HG03103 (cell line): ENCODE measurements around the gene RELT.

Experiments used
- ATAC-seq: cut with Tn5 transposase; IDR thresholded peaks from one replicate; pipeline ENCODE4 v1.9.1; 2021; ENCODE audit warnings: low read depth; ENCODE audit not compliant: unreplicated experiment

The RELT gene

DNA sequence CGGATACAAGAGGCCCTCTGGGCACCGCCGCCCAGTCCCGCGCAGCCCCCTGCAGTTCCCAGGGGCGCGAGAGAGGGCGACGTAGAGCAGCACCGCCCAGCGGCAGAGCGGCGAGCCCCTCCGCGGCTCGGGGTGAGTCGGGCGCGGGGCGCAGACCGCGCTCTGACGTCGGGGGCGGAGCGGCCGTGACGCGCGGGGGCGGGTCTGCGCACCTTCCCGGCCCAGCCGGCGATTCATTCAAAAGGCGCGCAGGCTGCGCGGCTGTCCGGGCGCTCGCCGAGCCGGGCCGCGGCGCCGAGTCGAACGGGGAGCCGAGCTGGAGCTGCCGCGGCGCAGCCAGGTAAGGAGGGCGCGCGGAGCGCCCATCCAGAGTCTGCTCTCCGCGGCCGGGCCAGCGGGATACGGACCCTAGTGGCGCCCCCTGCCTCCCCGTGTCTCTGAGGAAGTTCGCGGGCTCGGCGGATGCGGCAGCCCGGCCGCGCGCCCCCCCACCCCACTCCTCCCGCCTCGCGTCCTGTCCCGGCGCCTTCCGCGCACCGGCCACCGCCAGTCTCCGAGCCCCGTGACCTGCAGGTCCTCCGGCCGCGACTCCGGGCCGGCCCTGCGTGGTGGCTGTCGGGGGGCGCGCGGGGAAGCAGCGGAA, at the start of gene RELT:
RELT (plus strand) TSS at position 240 of the 643 bp plus-strand sequence. CDS start 12,738 bp downstream, outside the sequence.
- peak; percentile 64 for ATAC-seq

DNA sequence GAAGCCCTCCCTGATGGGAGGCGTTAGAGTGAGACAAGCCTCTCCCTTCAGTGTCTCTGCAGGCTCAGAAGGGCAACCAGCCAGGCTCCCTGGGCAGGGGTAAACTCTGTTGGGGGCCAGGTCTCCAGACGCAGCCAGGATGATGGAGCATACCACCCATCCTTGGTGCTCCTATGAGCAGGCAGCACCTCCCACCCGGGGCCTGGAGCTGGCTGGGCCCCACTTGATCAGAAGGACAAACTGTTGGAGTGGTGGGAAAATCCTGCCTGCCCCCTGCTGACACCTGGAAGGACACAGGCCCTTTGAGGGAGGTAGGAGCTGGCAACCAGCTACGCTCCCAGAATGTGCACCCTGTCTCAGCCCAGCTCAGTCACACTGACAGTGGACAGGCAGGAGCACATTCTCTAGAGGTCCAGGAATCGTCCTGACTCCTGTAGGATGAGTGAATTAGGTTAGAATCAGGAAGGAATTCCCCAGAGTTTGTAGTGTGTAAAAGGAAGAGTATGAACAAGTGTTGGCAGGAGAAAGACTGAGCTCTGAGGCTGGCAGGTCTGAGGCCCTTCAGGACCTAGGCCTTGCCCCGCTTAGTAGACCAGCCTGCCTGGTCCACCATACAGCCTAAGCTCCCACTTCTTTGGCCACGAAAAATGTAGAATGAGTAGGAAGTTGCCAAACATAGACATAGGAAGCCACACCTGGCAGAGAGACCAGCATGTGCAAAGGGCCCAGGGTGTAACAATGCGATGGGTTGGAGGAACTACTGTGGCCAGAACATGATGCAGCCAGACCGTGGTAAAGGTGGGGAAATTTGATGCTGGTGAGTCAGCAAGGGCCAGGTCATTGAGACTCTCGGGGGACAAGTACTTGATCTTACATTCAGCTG, 49.0 kb upstream of the RELT start:
- no peak for ATAC-seq

DNA sequence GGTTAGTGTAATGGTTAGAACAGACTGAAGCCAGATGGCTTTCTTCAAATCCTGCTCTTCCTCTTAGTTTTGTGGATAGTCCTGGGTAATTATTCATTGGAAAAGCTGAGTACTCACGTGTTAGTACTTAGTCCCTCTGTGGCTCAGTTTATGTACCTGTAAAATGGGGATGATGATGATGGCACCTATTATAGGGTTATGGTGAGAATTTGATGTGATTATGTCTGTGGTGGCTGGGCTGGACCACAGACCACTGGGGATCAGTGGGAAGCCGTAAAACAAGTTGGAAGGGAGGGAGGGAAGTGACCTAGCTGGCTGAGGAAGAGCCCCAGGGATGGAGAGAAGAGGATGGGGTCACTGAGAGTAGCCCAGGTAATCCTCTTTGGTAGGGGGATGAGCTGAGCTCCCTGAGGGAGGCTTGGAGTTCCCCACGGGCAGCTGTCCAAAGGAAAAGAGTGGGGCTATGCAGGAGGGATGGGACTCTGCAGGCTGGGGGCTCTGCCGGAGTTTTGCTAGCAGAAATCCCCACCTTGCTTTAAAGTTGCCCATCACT, 48.3 kb upstream of the RELT start:
- no peak for ATAC-seq

DNA sequence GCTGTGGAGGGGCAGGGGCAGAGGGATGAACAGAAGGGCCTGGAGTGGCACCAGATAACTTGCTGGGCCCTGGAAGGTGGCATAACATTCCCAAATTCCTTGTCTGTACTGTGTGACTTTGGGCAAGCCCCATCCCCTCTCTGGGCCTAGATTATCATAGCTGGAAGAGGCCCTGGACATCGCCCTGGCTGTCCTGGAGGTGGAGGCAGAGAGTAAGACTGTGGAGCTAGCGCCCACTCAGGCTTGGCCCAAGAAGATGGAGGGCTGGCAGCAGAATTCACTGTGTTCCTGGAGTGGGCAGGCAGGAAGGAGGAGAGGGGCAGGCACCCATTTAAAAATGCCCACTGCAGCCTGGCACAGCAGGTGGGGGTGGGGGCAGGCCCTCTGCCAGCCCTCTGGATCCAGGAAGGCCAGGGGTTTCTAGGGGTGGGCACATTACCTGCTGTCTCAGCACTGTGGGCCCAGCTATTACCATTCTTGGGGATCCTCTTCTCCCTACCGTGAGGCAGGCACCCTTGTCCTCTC, 45.6 kb upstream of the RELT start:
- ATAC-seq: no peak

GRCh38 chr11:73331138-73331916, 44.9 kb upstream of the RELT start:
- ATAC-seq: no peak

DNA sequence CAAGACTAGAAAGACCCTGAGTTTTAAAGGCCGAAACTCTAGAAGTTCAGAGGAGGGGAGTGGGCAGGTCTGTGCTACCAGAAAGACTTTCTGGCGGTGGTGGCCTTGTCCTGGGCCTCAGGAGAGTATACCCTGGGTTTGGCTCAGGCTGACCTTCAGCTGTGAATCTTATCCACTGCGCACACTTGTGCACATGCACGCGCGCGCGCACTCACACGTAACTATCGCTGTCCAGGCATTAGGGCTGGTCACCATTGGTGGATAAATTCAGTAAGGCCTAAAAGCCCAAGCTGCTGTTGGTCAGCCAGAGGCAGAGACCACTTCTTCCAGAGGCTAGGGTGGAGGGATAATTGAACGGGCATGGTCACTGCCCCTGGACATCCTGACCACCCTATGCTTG, 43.0 kb upstream of the RELT start:
- ATAC-seq: no peak

- no peak for ATAC-seq
These were observed 42.4 kb upstream of the RELT start for GRCh38 chr11:73333640-73334383.

GRCh38 chr11:73334384-73335203, 41.6 kb upstream of the RELT start:
- no peak for ATAC-seq

- ATAC-seq: no peak
These were observed 40.8 kb upstream of the RELT start for GRCh38 chr11:73335204-73335923.

DNA sequence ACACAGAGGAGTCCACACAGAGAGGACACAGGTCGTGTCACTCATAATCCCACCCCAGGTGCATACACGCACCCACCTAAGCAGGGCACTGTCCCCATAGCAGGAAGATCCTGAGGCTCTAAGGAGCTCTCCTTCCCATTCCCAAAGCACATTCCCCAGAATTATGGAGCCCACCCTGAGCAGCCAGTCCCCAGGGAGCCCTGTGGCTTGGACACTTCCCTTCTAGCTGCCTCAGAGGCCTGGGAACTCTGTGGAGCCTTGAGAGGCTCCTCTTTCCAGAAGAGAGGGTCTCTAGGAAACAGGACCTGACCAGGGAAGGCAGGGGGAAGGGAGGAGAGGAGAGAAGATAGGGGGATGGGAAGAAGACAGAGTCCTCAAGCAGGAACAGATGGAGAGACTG, 38.4 kb upstream of the RELT start:
- no peak for ATAC-seq

DNA sequence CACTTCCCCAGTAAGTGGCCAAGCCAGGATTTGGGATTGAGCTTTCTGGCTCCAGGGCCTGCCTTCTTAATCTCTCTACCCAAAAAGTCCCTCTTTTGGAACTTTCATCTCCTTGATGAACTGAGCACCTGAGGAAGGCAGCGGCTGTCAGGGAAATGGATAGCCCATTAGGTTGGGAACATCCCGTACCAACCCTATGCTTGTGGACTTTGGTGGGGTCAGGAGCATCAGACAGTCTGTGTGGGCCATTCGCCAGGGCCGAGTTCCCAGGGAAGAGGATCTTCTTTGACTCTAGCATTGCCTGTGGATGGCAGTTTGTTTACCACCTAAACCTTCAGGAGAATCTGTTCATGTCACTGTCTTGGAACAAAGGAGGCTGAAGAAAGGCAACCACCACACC, 37.9 kb upstream of the RELT start:
- ATAC-seq: no peak

GRCh38 chr11:73340164-73340563, 36.0 kb upstream of the RELT start:
- ATAC-seq: no peak

GRCh38 chr11:73342633-73343032, 33.6 kb upstream of the RELT start:
- no peak for ATAC-seq

DNA sequence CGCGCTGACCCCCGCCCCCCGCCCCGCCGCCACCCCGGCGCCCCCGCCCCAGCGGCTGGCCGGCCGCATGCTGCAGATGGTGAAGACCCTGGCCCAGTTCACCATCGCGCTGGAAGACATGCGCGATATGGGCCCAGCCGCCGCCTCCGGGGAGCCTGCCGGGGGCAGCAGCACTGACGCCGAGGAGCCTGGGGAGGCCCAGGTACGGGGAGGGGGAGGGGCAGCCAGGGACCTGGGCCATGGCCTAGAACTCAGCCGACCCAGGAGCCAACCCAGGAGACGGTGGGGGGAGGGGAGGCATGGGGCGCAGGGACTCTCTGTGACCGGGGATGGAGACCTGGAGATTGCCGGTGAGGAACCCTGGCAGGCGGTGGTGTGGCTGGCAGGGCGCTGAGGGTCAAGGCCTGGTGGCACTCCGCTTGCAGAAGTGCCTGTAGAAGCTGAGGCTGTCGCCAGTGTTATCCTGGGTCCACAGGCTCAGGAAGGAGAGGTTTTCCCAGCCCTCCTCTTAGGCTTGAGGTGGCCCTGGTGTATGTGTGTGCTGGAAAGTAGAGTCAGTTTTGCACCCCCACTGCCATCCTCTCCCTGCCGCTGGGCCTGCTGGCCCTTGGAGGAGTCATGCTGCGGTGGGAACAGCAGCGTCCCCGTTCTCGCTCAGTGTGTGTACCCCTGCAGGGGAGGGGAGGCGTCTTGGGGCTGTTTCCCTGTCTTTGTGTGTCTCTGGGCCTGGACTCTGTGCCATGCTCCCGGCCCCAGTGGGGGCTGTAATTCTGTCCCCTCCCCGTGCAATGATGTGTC, 32.9 kb upstream of the RELT start:
- no peak for ATAC-seq

DNA sequence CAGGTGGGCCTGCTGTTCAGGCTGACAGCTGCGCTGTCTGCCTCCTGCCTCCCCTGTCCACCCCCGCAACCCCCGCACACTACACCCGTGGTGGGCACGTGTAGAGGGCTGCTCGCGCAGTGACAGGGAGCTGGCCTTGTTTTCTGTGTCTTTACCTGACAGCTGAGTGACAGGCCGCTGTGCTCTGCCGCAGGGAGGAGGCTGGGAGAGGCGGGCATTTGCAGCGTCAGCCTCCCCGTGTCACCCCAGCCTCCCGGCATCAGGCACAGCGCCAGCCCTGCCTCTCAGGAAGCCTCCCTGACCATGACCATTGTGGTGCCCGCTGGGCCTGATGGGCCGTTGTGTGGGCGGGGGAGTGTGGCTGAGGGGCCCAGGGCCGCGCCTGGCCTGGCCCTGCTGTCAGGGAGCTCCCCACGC, 32.0 kb upstream of the RELT start:
- ATAC-seq: no peak

- ATAC-seq: no peak
These were observed 30.6 kb upstream of the RELT start for GRCh38 chr11:73345481-73346160.
